D341Med (cell line): Measurements from ENCODE around the gene SLC25A12.
"Not testable (repeated sequence)": the region's sequence is repeated elsewhere in the genome, so short reads cannot be mapped to it uniquely, and the experiment has no call there.

Experiments
- DNase-seq: peaks from one replicate; pipeline ENCODE4 v3.0.0; 2012; ENCODE audit warnings: low spot score

SLC25A12 gene

GRCh38 chr2:171893824-171894611, at the start of gene SLC25A12:
TSS of gene SLC25A12 (minus strand) at chr2:171894244. CDS start at chr2:171894214, 30 bp downstream.
- DNase-seq, result peak; percentile 95

GRCh38 chr2:171941316-171941699, 47.3 kb upstream of the SLC25A12 start:
- no peak for DNase-seq

GRCh38 chr2:171939743-171940071, 45.7 kb upstream of the SLC25A12 start:
- no peak for DNase-seq

GRCh38 chr2:171939058-171939742, 45.2 kb upstream of the SLC25A12 start:
- DNase-seq, result no peak

- DNase-seq, result no peak
These were observed 36.3 kb upstream of the SLC25A12 start for GRCh38 chr2:171930385-171930784.

- no peak for DNase-seq
These were observed 30.3 kb upstream of the SLC25A12 start for GRCh38 chr2:171924170-171924942.

- peak; percentile 17 for DNase-seq
These were observed 29.2 kb upstream of the SLC25A12 start for GRCh38 chr2:171923206-171923605.

- DNase-seq, result peak; percentile 95
These were observed 28.4 kb upstream of the SLC25A12 start, which contains the start of gene HAT1 for GRCh38 chr2:171922230-171923022. TSS of gene HAT1 (plus strand) at chr2:171922461. CDS start at chr2:171922501, 40 bp downstream.

- DNase-seq, result no peak
These were observed 27.9 kb upstream of the SLC25A12 start for GRCh38 chr2:171921970-171922229.

GRCh38 chr2:171919453-171919852, 25.4 kb upstream of the SLC25A12 start:
- DNase-seq, result no peak

GRCh38 chr2:171913517-171913916, 19.5 kb upstream of the SLC25A12 start:
- DNase-seq, result no peak

- no peak for DNase-seq
These were observed 16.4 kb upstream of the SLC25A12 start for GRCh38 chr2:171910494-171910893.

- no peak for DNase-seq
These were observed 15.2 kb upstream of the SLC25A12 start for GRCh38 chr2:171909266-171909665.

- DNase-seq, result no peak
These were observed 14.2 kb upstream of the SLC25A12 start for GRCh38 chr2:171908235-171908634.

- no peak for DNase-seq
These were observed 8.9 kb upstream of the SLC25A12 start for GRCh38 chr2:171902840-171903420.

- not testable (repeated sequence) for DNase-seq
These were observed 5.7 kb upstream of the SLC25A12 start for GRCh38 chr2:171899623-171900282.

GRCh38 chr2:171895786-171896185, 1.7 kb upstream of the SLC25A12 start:
- no peak for DNase-seq

GRCh38 chr2:171894612-171894947, 536 bp upstream of the SLC25A12 start:
- no peak for DNase-seq

- peak; percentile 21 for DNase-seq
These were observed 734 bp downstream of the SLC25A12 start for GRCh38 chr2:171893196-171893823.

- no peak for DNase-seq
These were observed 4.2 kb downstream of the SLC25A12 start for GRCh38 chr2:171889808-171890207.

GRCh38 chr2:171889333-171889732, 4.7 kb downstream of the SLC25A12 start:
- no peak for DNase-seq
